Renal pelvis (tissue), 4 donors: ENCODE results near the gene FUBP1. TPM values are rescaled to one million over a fixed set of nuclear protein-coding genes. Genes with fewer than 3 reads are reported as not detected.
A peak's percentile ranks its signal among the peaks of the same experiment; 100 is the strongest.
"Not testable (repeated sequence)": the region's sequence is repeated elsewhere in the genome, so short reads cannot be mapped to it uniquely, and the experiment has no call there.

Source experiments
- DNase-seq: peaks from one replicate; pipeline ENCODE4 v3.0.0-alpha.2; 2013
- polyA plus RNA-seq, 3 donors: library from polyadenylated mRNA; unstranded; fragments of 120-200 nt; gene quantifications; one replicate each; pipeline ENCODE4 v1.2.1, GENCODE V29; 2013; ENCODE audit not compliant: insufficient read length in 3 of 3

The FUBP1 gene
- polyA plus RNA-seq, 3 donors: 280 to 364 (median 357) TPM

- DNase-seq: no peak
These were observed 15.3 kb upstream of the FUBP1 start for GRCh38 chr1:77994117-77994705.

DNA sequence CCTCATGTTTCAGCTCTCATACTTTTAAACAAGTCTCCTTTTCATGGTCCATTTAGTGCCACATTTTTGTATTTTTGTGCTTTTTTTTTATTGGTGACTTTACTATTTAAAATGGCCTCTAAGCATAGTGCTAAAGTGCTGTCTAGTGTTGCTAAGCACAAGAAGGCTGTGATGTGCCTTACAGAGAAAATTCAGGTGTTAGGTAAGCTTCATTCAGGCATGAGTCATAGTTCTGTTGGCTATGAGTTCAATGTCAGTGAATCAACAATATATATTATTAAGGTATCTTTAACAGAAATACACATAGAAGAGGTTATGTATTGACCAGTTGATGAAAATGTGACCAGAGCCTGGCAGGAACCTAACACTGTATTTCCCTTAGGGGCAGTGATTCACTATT, 12.8 kb upstream of the FUBP1 start:
- DNase-seq: no peak

DNA sequence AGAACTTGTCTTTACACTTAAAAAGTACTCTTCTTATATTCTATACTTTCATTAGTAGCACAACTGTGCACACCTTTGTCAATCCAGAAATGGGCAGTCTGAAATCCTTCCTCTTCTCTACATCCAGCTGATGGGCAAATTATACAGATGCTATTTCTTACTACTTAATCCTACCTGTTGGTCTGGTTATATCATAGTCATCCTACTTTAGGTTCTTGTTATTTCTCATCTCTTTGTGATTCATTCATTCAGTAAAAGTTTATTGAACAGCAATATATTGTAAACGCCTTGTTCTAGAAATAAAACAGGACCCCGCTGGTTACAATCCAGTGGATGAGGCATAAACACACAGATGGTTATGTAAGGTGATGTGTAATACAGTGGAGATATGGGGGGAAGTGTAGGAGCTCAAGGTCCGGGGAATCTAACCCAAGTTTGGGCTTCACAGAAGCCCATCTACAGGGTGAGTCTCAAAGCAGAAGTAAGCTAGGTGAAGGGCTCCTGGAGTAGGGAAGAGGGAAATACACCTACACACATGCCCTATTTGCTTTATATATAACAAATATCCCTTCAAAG, 11.8 kb upstream of the FUBP1 start:
- DNase-seq: no peak

DNA sequence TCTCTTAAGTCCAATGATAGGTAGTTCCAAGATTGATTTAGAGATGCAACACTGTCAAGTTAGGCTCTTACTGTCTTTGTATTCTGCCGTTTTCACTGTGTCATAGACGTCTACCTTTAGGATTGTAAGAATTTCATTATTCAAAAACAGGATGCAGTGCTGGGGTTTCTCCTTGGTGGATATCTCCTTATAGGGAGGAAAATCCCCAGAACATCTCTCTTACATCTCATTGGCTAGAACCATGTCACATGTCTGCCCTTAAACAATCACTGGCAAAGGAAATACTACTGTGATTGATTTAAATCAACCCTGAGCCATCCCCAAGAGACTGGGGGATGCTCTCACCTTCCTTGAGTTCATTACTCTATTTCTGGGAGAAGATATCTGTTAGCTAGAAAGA, 10.9 kb upstream of the FUBP1 start:
- DNase-seq: no peak

DNA sequence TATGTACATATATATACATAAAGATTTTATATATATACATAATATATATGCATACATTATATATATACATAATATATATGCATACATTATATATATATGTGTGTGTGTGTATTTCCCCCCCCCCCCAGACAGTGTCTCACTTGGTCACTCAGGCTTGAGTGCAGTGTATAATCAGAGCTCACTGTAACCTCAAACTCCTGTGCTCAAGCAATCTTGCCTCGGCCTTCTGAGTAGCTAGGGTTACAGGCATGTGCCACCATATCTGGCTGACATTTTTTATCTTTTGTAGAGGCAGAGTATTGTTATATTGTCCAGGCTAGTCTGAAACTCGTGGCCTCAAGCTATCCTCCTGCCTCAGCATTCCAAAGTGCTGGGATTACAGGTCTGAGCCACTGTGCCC, 9.0 kb upstream of the FUBP1 start:
- no peak for DNase-seq

DNA sequence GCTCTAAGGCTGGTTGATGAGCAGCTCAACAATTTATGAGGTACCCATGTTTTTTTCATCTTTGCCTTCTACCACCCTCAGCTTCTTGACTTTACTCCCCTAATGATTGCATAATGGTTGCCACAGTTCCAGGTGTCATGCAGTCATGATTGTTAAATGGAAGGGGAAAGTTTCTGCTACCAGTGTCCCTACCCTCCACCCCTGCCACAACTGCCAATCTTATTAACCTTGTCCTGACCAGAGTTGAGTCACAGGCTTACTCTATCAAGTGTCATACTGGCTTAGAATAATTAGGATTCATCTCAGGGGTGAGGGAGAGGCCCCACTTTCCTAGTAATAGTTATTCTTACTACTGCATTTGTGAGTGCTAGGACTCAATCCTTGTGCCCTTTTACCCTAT, 7.9 kb upstream of the FUBP1 start:
- no peak for DNase-seq

- DNase-seq: no peak
These were observed 5.8 kb upstream of the FUBP1 start for GRCh38 chr1:77984629-77985028.

DNA sequence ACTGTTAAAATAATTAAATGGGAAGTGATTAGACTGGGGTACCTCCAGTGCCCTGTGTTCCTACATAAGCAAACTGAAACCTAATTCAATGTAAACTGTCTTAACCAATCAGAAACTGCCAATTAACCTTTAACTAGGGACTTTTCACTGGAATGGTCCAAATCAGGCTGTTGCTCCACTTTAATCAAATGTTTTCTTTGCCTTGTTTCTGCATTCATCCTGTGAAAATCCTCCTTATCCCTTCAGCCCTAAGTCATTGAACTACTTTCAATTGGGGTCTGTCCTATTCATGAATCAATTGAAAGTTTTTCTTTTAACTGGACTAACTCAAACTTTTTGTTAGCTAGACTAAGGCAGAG, 5.1 kb upstream of the FUBP1 start:
- no peak for DNase-seq

GRCh38 chr1:77983352-77983996, 4.6 kb upstream of the FUBP1 start:
- DNase-seq: not testable (repeated sequence)

GRCh38 chr1:77978293-77978968, 441 bp downstream of the FUBP1 start:
- DNase-seq: peak; percentile 92

DNA sequence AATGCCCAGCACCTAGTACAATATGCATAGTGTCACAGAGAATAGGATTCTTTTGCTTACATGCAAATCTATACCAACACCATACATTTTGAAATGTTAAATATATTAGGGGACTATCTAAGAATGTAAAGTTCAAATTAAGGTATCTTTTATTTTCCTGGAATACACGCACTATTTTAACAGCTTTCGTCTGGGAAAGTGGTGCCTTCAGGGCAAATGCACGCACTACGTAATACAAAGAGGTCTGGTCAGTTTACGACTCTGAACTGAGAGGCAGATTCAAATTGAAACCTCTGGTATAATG, 931 bp downstream of the FUBP1 start:
- DNase-seq: no peak

GRCh38 chr1:77976433-77977076, 2.3 kb downstream of the FUBP1 start:
- DNase-seq: no peak

DNA sequence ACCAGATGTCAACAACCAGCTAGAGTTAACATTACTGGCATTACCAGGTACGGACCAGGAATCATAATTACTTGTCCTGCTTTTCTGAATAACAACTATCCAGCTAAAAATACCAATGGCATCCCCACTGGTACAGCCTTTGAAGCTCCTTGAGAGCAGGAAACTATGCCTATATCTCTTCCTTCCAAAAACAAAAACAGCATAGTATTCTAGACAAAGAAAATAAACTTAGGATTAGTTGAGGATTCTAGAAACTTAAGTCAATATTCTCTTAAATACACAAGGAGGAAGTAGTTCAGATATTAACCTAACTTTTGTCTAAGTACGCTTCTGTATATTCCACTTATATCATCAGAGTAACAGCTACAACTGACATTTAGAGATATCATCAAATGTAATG, 3.0 kb downstream of the FUBP1 start:
- no peak for DNase-seq

- DNase-seq: no peak
These were observed 3.5 kb downstream of the FUBP1 start for GRCh38 chr1:77975386-77975785.

DNA sequence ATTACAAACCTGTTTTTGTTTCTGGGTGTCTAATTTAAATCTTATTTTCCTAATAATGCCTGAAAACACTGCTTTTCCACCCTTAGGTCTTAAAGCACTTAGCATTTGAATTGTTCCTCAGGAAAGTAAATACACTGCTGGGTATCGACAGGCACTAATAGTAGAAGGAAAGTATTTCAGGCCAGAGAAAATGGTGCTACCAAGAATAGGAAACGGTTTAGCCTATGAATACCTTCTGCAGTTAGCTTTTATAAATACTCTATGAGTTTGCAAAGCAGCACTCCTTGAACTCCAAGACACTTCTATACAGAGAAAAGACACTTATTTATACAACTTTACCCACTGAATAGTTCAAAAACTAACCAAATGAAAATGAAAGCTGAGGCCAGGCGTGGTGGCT, 6.8 kb downstream of the FUBP1 start:
- no peak for DNase-seq

DNA sequence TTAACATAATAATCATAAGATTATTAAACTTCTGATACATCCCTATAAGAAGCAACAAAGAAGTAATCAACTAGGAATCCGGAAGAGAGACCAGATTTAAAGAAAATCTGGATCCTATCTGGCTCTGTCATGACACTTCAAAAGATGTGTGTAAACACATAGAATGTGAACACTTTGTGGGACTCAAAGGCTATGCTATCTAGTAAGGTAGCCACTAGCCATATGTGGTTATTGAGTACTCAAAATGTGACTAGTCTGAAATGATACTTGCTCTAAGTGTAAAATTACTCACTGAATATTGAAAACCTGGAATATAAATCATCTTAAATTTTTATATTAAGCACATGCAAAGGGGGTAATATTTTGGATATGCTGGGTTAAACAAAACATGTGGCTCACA, 8.7 kb downstream of the FUBP1 start:
- DNase-seq: no peak

DNA sequence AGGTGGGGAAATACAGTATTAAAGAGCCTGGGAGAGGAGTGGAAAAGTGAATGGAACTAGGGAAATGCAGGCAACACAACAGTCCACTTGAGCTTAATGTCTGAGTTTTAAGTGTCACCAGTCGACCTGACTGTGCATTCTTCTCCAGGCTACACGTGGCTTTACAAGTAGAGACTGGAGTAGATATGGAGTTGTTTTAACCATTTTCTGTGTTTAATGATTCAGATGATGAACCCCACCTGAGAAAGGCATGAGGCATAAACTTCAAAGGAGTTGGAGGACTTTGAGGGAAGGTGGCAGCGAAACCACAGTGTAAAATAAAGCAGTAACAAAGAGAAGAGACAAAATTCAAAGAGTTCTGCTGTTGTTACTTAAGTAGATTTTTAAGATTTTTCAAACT, 12.6 kb downstream of the FUBP1 start:
- no peak for DNase-seq

GRCh38 chr1:77961392-77961791, 17.5 kb downstream of the FUBP1 start:
- no peak for DNase-seq

DNA sequence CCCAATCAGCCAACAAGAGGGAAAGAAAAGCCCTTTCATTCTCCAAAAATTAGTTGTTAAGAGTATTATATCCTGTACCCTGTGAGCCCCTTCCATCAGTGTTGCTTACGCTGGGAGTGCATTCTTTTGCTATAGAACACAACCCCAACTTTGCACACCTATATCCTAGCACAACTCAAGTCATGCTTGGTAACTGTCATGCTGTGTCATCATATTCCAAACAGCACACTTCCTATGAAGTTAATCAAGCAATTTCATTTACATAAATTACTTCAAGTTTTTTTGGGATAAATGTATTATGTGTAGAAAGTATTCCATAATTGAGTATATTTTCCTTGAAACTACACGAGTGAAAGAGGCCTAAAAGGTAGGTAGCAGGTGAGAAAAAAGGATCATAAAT, 20.0 kb downstream of the FUBP1 start:
- DNase-seq: no peak

DNA sequence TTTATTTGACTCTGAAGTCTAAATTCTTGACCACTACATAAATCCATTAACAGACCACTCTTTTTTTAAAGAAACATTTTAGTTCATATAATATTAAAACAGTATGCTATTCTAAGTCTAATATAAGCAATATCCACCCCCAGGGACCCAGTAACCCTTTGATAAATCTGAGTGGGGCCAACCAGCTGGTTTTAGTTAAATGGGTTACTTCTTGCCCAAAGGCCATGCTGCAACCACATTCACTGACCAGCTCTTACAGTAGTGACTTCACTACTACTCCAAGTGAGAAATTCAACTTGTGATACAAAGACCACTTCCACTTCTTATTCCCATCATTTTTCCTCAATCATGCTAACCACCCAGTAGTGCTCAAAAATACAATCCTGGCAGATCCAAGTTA, 20.5 kb downstream of the FUBP1 start:
- DNase-seq: no peak

GRCh38 chr1:77956464-77956863, 22.4 kb downstream of the FUBP1 start:
- DNase-seq: no peak

GRCh38 chr1:77955709-77956108, 23.2 kb downstream of the FUBP1 start:
- no peak for DNase-seq

GRCh38 chr1:77954521-77954920, 24.4 kb downstream of the FUBP1 start:
- DNase-seq: no peak
